ENCODE measurements around the gene SYNJ2.
A peak's percentile ranks its signal among the peaks of the same experiment; 100 is the strongest.
"Not testable (repeated sequence)": the region's sequence is repeated elsewhere in the genome, so short reads cannot be mapped to it uniquely, and the experiment has no call there.

The SYNJ2 gene, protein sequence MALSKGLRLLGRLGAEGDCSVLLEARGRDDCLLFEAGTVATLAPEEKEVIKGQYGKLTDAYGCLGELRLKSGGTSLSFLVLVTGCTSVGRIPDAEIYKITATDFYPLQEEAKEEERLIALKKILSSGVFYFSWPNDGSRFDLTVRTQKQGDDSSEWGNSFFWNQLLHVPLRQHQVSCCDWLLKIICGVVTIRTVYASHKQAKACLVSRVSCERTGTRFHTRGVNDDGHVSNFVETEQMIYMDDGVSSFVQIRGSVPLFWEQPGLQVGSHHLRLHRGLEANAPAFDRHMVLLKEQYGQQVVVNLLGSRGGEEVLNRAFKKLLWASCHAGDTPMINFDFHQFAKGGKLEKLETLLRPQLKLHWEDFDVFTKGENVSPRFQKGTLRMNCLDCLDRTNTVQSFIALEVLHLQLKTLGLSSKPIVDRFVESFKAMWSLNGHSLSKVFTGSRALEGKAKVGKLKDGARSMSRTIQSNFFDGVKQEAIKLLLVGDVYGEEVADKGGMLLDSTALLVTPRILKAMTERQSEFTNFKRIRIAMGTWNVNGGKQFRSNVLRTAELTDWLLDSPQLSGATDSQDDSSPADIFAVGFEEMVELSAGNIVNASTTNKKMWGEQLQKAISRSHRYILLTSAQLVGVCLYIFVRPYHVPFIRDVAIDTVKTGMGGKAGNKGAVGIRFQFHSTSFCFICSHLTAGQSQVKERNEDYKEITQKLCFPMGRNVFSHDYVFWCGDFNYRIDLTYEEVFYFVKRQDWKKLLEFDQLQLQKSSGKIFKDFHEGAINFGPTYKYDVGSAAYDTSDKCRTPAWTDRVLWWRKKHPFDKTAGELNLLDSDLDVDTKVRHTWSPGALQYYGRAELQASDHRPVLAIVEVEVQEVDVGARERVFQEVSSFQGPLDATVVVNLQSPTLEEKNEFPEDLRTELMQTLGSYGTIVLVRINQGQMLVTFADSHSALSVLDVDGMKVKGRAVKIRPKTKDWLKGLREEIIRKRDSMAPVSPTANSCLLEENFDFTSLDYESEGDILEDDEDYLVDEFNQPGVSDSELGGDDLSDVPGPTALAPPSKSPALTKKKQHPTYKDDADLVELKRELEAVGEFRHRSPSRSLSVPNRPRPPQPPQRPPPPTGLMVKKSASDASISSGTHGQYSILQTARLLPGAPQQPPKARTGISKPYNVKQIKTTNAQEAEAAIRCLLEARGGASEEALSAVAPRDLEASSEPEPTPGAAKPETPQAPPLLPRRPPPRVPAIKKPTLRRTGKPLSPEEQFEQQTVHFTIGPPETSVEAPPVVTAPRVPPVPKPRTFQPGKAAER (N-terminal part only)

DNA sequence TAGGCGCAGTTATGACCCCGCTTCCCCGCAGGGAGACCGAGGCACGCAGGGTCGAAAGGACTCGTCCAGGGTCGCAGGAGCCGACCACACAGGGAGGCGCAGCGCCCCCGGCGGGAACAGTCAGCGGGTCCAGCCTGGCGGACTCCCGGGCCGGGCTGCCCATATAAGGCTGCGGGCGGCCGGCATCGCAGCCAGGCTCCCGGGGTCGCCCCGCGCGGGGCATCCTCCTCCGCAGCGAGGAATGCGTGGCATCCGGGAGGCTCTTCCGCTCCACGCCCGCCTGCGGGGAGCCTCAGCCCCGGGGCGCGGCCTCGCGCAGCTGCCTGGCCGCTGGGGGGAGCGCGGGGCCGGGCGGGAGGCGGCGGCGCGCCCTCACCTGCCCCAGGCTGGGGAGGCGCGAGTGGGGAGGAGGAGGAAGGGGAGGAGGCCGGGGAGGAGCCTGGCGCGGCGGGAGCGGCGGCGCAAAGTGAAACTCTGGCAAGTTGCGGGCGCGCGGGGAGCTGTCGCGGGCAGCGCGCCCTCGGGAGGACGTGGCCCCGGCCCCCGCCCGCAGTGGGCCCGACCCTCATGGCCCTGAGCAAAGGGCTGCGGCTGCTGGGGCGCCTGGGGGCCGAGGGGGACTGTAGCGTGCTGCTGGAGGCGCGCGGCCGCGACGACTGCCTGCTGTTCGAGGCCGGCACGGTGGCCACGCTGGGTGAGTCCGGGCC, at the start of gene SYNJ2:
Gene SYNJ2 (plus strand): TSS at position 469 of the 707 bp plus-strand sequence. CDS start 99 bp downstream, at position 568.
- DNase-seq (ENCODE audit: low read depth): peak; percentile 60

DNA sequence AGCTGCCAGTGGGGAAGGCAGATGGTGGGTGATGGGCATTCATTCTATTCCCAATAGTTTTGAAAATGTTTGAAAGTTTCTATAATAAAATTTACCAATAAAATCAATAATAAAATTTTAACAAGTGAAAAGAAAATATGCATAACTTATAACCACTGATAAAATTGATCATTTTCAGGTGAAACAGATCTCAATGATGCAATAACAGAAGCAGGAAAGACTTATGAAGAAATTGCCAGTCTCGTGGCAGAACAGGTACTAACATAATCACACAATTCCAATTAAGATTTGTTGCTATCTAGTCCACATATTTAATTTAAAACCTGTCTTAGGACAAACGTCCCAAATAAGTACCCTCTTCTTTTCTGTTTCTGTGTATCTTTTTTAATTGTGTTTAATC, 45.9 kb upstream of the SYNJ2 start:
- DNase-seq (ENCODE audit: low read depth): no peak

DNA sequence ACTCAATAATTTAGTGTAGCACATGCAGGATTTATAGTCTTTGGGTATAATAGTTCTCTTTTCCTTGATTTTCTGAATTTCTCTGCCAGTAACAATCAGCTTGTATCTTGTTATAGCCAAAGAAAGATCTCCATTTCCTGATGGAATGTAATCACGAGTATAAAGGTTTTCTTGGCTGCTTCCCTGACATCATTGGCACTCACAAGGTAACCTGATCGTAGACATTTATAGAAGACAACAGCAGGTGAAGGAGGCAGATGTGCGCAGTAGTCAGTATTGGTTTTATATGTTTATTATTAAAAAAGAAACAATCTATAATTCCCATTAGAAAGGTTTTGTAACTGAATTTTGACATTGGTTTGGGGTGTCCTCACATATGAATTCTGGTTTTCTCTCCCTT, 44.3 kb upstream of the SYNJ2 start:
- no peak for DNase-seq (ENCODE audit: low read depth)

DNA sequence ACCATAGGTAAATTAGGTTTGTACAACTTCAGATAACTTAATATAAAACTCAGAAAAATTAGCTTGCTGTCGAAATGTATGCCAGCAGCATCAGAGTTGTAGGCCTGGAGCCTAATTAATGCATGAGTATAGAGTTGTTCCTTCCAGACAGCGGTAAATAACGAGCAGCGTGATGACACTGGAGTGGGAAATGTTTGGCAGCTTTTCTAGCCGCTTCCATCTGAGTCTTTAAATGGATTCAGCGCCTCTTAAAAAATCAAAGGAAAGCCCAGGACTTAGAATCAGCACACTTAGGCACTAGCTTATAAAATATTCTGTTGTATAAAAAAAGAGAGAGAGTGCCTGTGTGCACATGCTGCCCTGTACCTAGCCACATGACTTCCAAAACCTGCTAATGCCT, 43.7 kb upstream of the SYNJ2 start:
- no peak for DNase-seq (ENCODE audit: low read depth)

DNA sequence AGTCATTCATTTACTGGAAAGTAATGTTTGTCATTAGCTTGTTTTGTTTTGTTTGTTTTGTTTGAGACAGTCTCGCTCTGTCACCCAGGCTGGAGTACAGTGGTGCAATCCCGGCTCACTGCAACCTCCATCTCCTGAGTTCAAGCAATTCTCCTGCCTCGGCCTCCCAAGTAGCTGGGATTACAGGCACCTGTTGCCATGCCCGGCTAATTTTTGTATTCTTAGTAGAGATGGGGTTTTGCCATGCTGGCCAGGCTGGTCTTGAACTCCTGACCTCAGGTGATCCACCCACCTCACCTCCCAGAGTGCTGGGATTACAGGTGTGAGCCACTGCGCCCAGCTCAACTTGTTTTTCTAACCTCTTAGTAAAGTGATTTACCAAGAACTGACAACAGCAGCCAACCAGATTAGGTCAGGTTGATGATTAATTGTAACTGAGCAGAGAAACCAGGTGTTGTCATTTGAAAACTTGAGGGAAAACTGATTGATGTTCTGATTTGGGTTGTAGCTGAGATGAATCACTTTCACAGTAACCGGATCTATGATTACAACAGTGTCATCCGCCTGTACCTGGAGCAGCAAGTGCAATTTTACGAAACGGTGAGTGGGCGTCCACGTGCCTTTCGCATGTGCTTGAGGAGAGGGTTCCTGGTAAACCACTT, 41.2 kb upstream of the SYNJ2 start:
- not testable (repeated sequence) for DNase-seq (ENCODE audit: low read depth)

DNA sequence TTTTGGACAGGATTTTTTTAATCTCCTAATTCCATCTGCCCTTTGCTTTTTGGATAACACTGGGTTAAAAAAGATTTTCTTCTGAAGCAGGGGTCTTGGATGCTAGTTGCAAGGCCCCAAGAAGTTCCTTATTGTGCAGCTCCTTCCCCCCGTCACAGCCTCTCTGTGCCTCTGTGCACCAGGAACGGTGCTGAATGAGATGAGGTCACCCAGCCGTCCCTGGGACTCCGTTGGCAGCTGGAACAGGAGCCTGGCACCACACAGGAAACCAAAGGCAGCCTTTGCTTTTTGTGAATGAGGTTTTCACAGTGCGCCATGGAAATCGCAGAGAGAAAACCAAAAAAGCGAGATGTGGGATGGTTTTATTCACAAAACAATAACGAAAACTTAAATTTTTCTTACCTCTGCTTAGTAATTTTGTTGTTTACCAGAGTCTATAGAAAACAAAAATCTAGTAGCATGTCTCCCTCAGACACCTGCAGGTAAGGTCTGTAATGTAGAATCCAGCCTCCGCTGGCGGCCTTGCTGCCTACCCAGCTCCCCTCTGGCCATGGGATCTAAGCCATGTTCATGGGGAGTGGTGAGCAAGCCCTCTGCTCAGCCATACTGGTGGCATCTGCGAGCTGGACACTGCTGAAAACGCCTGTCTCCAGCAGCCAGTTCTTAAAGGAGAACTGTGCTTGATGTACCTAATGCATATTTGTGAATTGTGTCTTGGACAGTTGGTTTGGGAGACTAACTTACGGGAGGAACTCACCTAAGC, 40.4 kb upstream of the SYNJ2 start:
- DNase-seq (ENCODE audit: low read depth): no peak

DNA sequence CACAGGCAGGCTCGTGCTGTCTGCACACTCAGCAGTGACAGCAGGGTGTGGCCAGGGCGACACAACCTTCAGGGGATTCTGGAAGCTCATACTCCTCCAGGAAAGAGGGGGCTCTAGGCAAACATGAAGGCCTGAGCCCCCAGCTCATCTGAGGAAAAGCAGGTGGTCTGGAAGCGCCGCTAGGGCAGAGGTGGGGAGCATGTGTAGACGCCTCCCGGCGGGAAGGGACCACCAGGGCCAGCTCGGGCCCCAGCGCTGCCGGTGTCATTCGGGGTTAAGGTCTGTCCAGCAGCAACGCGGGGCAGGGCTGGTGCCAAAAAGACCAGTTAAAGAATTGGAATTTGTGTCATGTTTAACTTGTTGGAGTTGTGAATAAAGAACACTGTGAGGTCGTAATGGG, 39.3 kb upstream of the SYNJ2 start:
- DNase-seq (ENCODE audit: low read depth): no peak

DNA sequence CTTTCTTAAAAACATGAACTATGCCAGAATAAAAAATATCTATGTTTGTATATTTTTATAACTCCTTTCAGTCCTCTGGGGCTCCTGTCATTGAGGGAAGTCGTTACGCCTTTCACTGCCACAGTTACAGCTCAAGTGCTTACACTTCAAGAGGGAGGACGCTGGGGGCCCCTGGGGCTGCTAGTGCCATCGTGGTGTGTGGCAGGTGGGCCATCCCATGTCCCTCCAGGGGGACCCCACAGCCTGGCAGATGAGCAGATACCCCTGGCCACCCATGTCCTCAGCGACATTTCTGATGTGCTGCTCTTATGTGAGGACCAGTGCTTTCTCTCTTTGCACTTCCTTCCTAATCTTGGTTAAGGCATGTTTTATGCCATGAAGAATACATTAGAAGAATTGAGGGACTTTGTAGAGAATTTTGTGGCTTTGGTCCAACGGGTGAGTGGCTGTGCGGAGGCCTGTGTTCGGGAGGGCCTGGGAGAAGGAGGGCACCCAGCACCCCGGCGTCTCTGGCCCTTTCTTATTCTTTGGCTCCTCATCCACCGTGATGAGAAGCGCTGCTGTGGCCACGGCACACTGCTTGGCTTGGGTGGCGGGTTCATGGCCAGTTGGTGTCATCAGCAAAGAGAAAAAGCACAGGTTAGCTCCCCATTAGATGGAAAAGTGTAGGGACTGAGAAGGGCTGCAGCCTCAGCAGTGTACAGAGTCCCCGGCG, 38.3 kb upstream of the SYNJ2 start:
- DNase-seq (ENCODE audit: low read depth): no peak

DNA sequence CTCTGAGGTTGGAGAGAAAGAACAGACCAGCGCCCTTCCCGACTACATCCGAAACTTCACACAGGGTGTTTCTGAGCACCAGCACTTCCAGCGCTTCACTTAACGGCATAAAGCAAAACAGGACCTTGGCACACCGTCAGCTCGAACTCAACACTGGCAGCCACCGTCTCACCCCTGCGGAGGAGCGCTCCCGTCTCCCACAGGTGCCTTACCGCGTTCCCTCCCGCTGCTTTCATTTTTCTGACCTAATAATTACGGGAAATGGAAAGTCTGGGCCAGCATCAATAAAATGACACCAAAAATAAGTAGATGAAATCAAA, 37.7 kb upstream of the SYNJ2 start:
- DNase-seq (ENCODE audit: low read depth): no peak

DNA sequence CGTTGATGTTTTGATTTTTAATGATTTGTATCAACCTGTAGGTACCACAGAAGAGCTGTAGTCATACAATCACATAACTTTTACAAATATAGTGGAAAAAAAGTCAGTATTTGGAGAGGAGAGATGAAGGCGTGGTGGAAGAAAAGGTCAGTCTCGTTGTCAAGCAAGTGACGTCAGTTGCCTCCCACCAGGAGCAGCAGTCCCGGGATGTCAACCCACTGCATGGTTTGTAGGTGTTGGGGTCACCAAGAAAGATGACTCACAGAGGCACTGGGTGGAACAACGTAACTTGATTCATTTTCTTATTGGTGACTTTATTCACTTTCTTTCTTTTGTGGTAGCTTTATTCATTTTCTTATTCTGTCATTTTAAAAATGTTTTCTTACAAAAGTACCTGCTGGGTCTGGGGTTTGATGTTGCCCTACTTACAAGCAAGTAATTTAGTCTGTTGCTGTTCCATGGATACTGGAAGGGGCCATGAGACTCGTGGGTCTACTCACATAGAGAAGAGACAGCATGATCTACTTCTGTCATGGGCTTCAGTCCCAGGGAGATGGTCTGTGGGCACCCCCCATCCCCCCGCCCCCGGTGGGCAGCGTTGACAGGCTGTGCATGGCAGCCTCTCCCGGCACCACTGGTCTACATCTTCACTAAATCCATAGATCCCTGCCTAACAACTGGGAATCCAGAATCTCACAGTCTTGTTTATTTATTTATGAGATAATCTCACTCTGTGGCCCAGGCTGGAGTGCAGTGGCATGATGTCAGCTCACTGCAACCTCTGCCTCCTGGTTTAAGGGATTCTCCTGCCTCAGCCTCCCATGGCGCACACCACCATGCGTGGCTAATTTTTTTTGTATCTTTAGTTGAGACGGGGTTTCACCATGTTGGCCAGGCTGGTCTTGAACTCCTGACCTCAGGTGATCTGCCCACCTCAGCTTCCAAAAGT, 36.4 kb upstream of the SYNJ2 start:
- DNase-seq (ENCODE audit: low read depth): peak; percentile 25

DNA sequence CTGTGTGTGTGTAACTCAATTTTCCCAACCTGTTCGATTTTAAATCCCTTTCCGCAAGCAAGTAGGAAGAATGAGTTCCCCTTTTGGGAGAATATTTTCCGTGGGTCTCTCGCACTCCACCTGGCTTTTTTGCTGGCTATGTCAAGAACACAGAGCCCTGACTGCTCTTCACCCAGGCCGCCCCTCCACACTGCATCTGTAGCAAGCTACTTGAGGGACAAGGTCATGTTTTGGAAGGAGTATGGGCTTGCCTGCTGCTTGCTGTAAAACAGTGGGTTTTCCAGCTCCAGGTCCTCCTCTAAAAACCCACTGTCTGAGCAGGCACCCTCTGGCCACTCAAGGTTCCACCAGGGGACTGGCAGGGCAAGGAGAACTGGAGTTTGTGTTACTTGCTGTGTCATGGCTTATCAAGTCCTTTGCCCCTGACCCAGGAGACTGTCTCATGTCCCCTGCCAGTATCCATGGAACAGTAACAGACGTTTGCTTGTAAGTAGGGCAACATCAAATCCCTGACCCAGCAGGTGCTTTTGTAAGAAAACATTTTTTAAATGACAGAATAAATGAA, 35.5 kb upstream of the SYNJ2 start:
- no peak for DNase-seq (ENCODE audit: low read depth)

DNA sequence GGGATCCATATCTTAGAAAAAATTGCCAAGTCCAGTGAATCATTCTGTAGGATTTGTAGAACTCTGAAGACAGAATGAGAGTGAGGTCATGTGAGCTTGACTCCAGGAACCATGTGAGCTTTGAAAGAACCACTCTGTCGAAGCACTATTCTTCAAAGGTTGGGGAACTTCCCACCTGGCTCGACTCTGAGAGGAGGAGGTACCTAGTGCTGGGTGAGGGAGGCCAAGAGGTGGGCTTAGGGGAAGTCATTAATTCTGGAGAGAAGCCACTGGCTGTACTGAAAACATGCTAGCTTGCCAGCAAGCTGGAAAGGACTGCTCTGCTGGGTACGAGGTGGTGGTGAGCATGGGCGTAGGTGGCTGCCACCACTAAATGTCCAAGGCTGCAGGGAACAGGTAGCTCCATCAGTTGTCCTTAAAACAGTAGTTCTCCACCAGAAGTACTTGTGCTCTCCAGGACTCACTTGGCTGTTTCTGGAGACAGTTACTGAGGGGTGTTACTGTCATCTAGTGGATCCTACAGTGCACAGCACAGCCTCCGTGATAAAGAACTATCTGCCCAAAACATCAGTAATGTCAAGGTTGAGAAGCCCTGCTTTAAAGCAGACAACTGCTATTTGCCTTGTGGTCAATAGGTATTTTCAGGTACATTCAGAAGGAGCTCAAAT, 34.7 kb upstream of the SYNJ2 start:
- DNase-seq (ENCODE audit: low read depth): no peak

DNA sequence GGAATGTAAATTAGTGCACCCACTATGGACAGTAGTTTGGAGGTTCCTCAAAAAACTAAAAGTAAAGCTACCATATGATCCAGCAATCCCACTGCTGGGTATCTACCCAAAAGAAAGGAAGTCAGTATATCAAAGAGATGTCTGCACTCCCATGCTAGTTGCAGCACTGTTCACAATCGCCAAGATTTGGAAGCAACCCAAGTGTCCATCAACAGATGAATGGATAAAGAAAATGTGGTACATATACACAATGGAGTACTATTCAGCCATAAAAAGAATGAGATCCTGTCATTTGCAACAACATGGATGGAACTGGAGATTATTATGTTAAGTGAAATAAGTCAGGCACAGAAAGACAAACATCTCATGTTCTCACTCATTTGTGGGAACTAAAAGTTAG, 30.8 kb upstream of the SYNJ2 start:
- DNase-seq (ENCODE audit: low read depth): not testable (repeated sequence)

DNA sequence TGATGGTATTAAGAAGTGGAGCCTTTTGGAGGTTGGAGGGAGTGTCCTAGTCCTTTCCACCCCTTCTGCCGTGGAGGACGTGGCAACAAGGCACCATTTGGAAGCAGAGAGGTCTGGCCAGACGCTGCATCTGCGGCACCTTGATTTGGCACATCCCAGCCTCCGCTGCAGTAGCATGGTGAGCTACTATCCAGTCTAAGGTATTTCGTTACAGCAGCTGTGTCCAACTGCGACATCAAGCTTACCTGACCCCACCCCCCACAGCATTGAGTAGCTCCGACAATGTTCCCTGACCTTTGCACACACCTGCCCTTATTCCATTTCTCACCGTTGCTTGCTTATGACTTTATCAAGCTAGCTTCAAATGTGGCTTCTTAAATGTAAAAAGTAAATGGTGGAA, 29.8 kb upstream of the SYNJ2 start:
- no peak for DNase-seq (ENCODE audit: low read depth)

DNA sequence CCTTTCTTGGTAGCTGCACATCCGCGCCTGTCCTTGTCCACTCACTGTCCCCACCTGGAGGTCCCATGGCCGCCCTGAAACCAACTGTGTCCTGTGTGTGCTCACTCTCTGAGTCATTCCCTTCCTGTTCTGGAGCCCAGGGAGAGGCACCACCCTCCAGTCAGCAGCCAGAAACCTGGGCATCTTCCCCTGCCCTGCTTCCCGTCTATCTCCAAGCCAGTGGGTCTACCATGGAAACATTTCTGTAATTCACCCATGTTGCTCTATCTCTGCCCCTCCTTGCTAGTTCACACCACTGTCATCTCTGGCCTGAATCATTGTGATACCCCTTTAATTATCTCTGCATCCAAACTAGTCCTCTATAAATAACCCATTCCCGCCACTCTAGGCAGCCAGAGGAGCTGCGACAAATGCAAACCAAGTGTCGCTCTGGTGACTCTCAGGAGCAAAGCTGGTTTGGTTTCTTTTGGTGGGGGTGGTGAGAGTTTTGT, 28.8 kb upstream of the SYNJ2 start:
- no peak for DNase-seq (ENCODE audit: low read depth)

DNA sequence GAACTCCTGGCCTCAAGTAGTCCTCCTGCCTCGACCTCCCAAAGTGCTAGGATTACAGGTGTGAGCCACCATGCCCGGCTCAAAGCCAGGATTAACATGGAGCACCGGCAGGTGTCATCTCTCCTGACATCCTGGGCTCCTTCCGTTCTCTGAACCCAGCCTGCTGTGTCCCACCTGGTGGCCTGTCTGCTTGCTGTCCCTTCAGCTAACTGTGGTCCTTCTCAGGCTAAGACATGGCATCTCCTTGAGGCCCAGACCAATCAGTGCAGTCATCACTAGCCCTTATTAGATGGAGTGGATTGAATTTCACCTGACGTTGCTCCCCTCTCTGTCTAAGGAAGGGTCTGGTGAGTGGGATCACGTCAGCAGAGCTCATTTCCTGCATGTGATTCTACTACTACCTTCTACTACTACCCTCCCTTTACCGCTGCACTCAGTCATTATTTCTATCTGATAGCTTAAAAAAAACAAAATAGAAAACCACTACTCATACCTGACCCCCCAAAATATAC, 28.0 kb upstream of the SYNJ2 start:
- no peak for DNase-seq (ENCODE audit: low read depth)
